B cell (primary cell): ENCODE results near the gene SLC12A6.

ENCODE experiments used
- EZH2 ChIP-seq: IDR thresholded peaks from 2 replicates; pipeline ENCODE4 v1.6.1; 2012; ENCODE audit warnings: borderline replicate concordance, low read depth, mild to moderate bottlenecking, moderate library complexity, low read length; ENCODE audit not compliant: insufficient read depth, poor library complexity, severe bottlenecking
- TF ChIP-seq, protein P1 (sequence below): fragments of 200-600 bp; IDR thresholded peaks from one replicate; pipeline ENCODE4 v1.8.0; 2022; ENCODE audit warnings: antibody characterized with exemption, mild to moderate bottlenecking

GRCh38 chr15:34280193-34280592 is 57.4 kb downstream of the SLC12A6 start:
- TF ChIP-seq, protein P1, sequence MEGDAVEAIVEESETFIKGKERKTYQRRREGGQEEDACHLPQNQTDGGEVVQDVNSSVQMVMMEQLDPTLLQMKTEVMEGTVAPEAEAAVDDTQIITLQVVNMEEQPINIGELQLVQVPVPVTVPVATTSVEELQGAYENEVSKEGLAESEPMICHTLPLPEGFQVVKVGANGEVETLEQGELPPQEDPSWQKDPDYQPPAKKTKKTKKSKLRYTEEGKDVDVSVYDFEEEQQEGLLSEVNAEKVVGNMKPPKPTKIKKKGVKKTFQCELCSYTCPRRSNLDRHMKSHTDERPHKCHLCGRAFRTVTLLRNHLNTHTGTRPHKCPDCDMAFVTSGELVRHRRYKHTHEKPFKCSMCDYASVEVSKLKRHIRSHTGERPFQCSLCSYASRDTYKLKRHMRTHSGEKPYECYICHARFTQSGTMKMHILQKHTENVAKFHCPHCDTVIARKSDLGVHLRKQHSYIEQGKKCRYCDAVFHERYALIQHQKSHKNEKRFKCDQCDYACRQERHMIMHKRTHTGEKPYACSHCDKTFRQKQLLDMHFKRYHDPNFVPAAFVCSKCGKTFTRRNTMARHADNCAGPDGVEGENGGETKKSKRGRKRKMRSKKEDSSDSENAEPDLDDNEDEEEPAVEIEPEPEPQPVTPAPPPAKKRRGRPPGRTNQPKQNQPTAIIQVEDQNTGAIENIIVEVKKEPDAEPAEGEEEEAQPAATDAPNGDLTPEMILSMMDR = no peak
- TF ChIP-seq EZH2 = no peak
